Progenitor cell of endocrine pancreas (in vitro differentiated cells): ENCODE data around the gene NAXD. TPM values are rescaled to one million over a fixed set of nuclear protein-coding genes. Genes with fewer than 3 reads are reported as not detected.

Experiments
- DNase-seq: peaks from one replicate; pipeline ENCODE4 v3.0.0; 2021; ENCODE audit warnings: low spot score; ENCODE audit not compliant: unreplicated experiment
- H3K27ac Mint-ChIP-seq: 2 replicates; pipeline ENCODE4 v1.8.0; 2021; ENCODE audit warnings: mild to moderate bottlenecking, moderate library complexity, mixed read lengths
- H3K27me3 Mint-ChIP-seq: 2 replicates; pipeline ENCODE4 v1.8.0; 2021; ENCODE audit warnings: mixed read lengths
- H3K36me3 Mint-ChIP-seq: 2 replicates; pipeline ENCODE4 v1.8.0; 2022; ENCODE audit warnings: mixed read lengths; ENCODE audit not compliant: insufficient read depth
- H3K4me1 Mint-ChIP-seq: 2 replicates; pipeline ENCODE4 v1.8.0; 2021; ENCODE audit warnings: low read depth, mixed read lengths
- H3K4me3 Mint-ChIP-seq: 2 replicates; pipeline ENCODE4 v1.8.0; 2021; ENCODE audit warnings: low read depth, mild to moderate bottlenecking, moderate library complexity, mixed read lengths
- H3K9me3 Mint-ChIP-seq: 2 replicates; pipeline ENCODE4 v1.8.0; 2021; ENCODE audit warnings: low read depth, mixed read lengths
- CTCF ChIP-seq: fragments of 200-600 bp; sonication (generic); IDR thresholded peaks from one replicate; pipeline ENCODE4 v1.5.0; 2021; ENCODE audit warnings: antibody characterized with exemption, mild to moderate bottlenecking; ENCODE audit not compliant: unreplicated experiment
- total RNA-seq: library from RNA; stranded (reverse); gene quantifications from 2 replicates; pipeline ENCODE4 v1.2.1, GENCODE V29; 2021

Gene NAXD
- total RNA-seq, 1 donor from 2014 or later: 34.2 TPM

GRCh38 chr13:110627351-110627750 lies 12.0 kb downstream of the NAXD start:
- H3K9me3 Mint-ChIP-seq: peaks cover 4% of the 10 kb centered on the region
- H3K27me3 Mint-ChIP-seq: no peaks in the 10 kb centered on the region
- H3K4me1 Mint-ChIP-seq: peaks cover 23% of the 10 kb centered on the region
- TF ChIP-seq CTCF: no peak
- no peak overlapping the region for H3K4me3 Mint-ChIP-seq
- DNase-seq: no peak
- H3K27ac Mint-ChIP-seq: no peak overlapping the region
- H3K36me3 Mint-ChIP-seq: peaks cover 19% of the 10 kb centered on the region

GRCh38 chr13:110627761-110628476 lies 12.6 kb downstream of the NAXD start:
- Mint-ChIP-seq H3K4me3 (no peak overlapping the region), H3K36me3 (peaks cover 18% of the 10 kb centered on the region), H3K27me3 (no peaks in the 10 kb centered on the region), H3K27ac (no peak overlapping the region), H3K4me1 (peaks cover 23% of the 10 kb centered on the region), H3K9me3 (peaks cover 6% of the 10 kb centered on the region)
- no peak for TF ChIP-seq CTCF
- DNase-seq: no peak

DNA sequence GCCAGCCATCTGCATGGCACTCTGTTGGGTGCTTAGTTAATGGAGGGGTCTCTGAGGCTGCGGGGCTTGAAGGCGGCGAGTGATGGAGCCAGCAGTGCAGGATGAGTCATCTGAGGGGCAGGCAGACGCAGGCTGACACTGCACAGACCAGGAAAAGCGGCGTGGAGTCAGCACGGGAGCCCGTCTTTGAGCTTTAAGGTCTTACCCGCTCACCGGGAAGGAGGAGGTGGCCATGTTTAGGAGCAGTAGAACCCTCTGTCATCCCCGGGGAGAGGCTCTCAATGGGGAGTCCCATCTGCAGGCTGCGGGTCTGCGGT lies 13.1 kb downstream of the NAXD start:
- H3K4me3 Mint-ChIP-seq: no peak overlapping the region
- TF ChIP-seq CTCF: no peak
- peaks cover 23% of the 10 kb centered on the region for H3K4me1 Mint-ChIP-seq
- peaks cover 6% of the 10 kb centered on the region for H3K9me3 Mint-ChIP-seq
- H3K27me3 Mint-ChIP-seq: no peaks in the 10 kb centered on the region
- DNase-seq: no peak
- peaks cover 18% of the 10 kb centered on the region for H3K36me3 Mint-ChIP-seq
- H3K27ac Mint-ChIP-seq: no peak overlapping the region

GRCh38 chr13:110628952-110629701 lies 13.8 kb downstream of the NAXD start:
- Mint-ChIP-seq H3K4me3 (no peak overlapping the region), H3K9me3 (peaks cover 6% of the 10 kb centered on the region), H3K27ac (no peak overlapping the region), H3K27me3 (no peaks in the 10 kb centered on the region), H3K36me3 (peaks cover 20% of the 10 kb centered on the region), H3K4me1 (peaks cover 23% of the 10 kb centered on the region)
- no peak for TF ChIP-seq CTCF
- DNase-seq: no peak

DNA sequence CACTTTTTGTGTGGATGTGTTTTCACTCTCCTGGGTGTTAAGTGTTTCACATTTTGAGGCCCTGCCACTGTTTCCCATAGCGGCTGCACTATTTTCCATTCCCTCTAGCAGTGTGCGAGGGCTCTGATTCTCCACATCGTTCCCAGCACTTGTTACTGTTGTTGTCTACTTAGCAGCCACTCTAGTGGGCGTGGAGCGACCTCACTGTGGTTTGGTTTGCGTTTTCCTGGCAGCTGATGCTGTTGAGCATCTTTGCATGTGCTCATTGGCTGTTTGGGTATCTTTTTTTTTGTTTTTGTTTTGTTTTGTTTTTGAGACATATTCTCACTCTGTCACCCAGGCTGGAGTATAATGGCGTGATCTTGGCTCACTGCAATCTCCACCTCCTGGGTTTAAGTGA lies 14.4 kb downstream of the NAXD start:
- peaks cover 6% of the 10 kb centered on the region for H3K9me3 Mint-ChIP-seq
- no peak for DNase-seq
- no peaks in the 10 kb centered on the region for H3K27me3 Mint-ChIP-seq
- H3K36me3 Mint-ChIP-seq: peaks cover 22% of the 10 kb centered on the region
- no peak overlapping the region for H3K27ac Mint-ChIP-seq
- no peak for TF ChIP-seq CTCF
- H3K4me1 Mint-ChIP-seq: peaks cover 21% of the 10 kb centered on the region
- no peak overlapping the region for H3K4me3 Mint-ChIP-seq
